HG03045 (cell line): Measurements from ENCODE around the gene EPG5.
"Not testable (repeated sequence)": the region's sequence is repeated elsewhere in the genome, so short reads cannot be mapped to it uniquely, and the experiment has no call there.

Experiments
- ATAC-seq: cut with Tn5 transposase; IDR thresholded peaks from one replicate; pipeline ENCODE4 v1.9.1; 2021; ENCODE audit warnings: mild to moderate bottlenecking, moderate library complexity; ENCODE audit not compliant: unreplicated experiment

The EPG5 gene

DNA sequence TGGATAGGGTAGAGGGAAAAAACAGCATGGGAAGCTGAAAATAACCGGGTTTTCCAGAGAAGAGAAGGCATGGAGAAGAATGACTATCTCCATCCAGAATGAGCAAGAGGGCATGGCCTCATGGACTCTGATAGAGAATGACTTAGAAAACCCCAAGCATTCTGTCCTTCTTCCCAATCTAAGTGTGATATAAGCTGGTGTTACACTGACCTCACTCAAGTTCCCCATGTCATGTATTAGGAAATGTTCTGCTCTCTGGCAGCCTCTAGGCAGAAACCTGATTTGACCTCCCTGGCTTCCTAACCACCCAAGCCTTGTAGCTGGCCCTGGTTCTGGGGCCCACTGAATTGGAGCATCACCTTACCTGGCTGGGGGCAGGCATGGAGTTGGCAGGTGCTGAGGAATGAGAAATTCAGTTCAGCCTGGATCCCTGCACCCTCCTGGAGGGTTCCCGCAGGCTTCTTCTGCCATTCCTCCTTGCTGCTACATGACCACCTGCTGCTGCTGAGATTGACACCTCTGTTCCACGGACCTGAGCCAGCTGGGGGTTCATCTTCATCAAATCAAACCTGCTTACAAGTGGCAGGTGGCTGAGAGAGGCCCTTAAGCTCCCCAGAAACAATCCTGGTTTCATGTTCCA is 146.9 kb downstream of the EPG5 start:
- no peak for ATAC-seq

DNA sequence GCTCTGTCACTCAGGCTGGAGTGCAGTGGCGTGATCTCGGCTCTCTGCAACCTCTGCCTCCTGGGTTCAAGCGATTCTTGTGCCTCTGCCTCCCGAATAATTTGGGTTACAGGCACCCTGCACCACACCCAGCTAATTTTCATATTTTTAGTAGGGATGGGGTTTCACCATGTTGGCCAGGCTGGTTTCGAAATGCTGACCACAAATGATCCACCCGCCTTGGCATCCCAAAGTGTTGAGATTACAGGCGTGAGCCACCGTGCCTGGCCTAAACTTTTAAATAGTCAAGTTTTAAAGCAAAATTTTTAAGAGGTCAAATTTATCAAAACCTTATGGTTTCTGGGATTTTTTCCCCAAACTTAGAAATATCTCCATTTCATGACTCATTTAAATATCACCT is 148.4 kb downstream of the EPG5 start:
- ATAC-seq, result not testable (repeated sequence)

DNA sequence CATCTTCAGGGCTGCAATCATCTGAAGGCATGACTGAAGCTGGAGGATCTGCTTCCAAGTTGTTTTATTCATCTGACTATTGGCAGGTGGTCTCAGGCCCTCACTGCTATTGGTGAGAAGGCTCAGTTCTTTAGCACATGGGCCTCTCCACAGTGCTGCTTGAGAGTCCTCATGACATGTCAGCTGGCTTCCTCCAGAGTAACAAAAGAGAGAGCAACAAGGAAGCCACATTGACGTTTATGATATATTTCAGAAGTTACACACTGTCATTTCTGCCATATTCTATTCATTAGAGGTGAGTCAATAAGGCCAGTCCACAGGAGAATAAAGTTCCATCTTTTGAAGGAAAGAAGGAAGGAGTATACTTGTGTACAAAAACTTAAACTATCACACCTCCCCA is 149.6 kb downstream of the EPG5 start:
- no peak for ATAC-seq

DNA sequence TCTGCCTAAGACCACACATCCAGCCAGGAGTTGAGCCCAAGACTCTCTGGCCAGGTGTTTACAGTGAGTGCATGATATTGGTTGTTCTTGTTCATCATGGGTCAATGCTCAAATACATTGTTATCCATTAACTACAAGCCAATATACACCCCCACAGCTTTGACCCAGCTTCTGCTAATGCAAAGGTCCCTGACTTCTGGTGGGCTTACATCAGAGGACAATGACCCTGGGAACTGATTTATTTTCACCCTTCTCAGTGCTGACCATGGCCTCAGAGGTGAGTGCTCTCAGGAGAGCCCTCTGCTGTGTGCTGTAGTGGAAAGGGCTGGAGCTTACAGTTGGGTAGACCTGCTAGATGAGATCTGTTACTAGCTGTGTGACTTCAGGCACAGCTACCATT is 152.4 kb downstream of the EPG5 start:
- not testable (repeated sequence) for ATAC-seq

DNA sequence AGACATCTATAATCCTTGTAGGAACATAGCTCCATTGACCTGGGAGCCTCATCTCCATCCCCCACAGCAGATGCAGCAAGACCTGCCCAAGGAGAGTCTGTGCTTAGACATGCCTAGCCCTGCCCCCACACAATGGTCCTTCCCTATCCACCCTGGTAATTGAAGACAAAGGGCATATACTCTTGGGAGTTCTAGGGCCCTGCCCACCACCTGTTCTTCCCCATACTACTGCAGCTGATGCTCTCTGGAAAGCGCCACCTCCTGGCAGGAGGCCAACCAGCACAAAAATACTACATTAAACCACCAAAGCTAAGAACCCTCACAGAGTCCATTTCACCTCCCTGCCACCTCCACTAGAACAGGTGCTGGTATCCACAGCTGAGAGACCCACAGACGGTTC is 160.0 kb downstream of the EPG5 start:
- ATAC-seq, result not testable (repeated sequence)

DNA sequence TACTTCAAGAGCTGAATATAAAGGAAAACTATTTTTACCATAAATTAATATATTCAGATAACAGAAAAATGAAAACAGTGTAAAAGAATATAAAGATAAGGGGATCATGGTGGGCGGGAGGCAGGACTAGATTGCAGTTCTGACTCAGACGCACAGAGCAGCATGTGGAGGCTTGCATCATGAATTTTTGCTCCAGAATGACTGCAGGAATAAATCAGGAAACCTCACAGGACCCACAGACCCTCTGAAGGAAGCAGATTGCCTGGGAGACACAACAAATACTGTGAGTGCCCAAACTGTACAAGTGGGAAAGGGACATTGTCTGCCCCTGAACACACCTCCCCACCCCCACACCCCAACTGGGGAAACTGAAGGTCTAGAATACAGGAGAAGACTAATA is 160.9 kb downstream of the EPG5 start:
- no peak for ATAC-seq

DNA sequence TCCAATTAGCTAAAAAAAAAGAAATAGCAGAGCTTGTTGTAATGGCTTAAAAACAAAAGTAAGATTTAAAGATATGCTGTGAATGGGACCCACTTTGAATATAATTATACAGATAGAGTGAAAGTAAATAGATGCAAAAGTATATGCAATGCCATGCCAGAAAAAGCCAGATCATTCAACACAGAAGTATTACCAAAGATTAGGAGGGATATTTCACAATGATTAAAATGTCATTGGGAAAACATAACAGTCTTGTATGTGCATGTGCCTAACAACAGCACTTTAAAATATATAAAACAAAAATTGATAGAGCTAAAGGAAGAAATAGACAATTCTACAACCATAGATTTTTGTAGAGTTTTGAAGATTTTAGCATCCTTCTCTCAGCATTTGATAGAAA is 161.6 kb downstream of the EPG5 start:
- no peak for ATAC-seq

DNA sequence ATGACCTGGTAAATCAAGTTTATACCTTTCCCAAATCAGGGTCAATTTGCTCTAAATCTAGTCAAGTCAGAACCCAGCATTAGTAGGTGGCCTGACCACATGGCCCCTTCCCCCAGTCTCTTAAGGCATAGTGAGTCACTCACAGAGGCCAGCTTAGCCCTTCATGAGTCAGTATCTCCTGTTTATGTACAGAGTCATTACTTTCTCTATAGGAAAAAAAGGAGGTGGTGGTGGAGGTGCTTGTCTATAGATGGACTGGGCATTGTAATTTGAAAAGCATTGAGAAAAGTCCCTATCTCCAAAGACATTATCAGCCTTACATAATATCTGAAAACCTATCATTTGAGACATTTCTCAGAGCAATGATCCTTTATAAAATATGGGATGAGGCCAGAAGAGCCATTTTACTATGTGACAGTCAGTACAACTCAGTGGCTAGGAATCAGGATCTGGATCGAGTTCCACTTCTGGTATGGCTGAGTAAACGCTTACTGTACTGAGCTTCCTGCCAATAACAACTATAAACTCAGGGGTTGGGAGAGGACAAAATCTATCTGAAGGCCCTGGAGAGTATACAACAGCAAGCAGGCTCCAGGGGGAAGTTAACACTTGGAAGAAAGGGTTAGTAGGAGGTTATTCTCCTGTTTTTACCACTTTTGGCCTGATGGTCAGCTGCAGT is 164.2 kb downstream of the EPG5 start:
- no peak for ATAC-seq

DNA sequence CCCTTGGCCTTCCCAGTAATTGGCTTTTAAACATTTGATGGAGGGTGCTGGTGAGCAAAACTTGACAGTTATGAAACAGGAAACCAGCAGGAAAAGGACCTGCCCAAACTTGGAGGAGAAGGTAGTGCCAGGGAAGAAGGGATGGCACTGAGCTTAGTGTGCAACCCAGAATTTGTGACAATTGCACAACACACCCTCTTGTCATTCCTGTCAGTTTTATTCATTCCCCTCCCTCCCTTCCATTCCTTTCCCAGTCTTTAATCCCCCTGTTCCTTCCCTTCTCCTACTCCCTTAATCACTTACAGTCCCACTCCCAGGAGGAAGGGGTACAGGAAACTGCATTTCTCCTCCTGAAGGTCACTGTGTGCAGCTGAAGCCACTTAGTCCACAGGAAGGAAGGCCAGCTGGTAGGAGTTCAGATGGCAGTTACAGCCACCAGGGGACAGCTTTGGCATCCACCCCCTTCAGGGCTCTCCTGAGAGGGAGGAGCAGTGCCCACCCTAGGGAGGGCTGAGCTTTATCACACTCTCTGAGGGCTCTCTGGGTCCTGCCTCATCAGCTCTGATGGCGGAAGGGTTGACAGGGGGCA is 165.6 kb downstream of the EPG5 start:
- ATAC-seq, result no peak
